Smooth muscle cell of the pulmonary artery (primary cell): ENCODE data around the gene APOBEC2. TPM values are rescaled to one million over a fixed set of nuclear protein-coding genes. Genes with fewer than 3 reads are reported as not detected.

Experiments used
- total RNA-seq: library from RNA; depleted of rRNA; stranded (reverse); fragments of >200 nt; gene quantifications from 2 replicates; pipeline ENCODE4 v1.2.3, GENCODE V29; 2014

Gene APOBEC2
- total RNA-seq = not detected in 2 replicates

DNA sequence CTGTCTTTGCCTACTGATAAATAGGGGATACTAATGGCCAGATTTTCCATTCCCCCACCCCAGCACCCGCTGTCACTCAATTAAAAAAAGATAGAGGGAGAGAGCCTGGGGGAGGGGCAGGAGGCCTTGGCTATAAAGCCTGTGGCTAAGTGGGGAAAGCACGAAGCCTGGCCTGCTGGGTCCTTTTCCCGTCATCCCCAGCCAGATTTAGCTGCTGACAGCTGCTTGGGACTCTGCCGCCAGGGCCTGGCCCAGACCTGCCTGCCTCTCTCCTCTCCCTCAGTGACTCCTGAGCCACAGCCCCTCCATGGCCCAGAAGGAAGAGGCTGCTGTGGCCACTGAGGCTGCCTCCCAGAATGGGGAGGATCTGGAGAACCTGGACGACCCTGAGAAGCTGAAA, at the start of gene APOBEC2:
Gene APOBEC2 (plus strand): TSS at position 162 of the 400 bp plus-strand sequence. CDS start 146 bp downstream, at position 308.

DNA sequence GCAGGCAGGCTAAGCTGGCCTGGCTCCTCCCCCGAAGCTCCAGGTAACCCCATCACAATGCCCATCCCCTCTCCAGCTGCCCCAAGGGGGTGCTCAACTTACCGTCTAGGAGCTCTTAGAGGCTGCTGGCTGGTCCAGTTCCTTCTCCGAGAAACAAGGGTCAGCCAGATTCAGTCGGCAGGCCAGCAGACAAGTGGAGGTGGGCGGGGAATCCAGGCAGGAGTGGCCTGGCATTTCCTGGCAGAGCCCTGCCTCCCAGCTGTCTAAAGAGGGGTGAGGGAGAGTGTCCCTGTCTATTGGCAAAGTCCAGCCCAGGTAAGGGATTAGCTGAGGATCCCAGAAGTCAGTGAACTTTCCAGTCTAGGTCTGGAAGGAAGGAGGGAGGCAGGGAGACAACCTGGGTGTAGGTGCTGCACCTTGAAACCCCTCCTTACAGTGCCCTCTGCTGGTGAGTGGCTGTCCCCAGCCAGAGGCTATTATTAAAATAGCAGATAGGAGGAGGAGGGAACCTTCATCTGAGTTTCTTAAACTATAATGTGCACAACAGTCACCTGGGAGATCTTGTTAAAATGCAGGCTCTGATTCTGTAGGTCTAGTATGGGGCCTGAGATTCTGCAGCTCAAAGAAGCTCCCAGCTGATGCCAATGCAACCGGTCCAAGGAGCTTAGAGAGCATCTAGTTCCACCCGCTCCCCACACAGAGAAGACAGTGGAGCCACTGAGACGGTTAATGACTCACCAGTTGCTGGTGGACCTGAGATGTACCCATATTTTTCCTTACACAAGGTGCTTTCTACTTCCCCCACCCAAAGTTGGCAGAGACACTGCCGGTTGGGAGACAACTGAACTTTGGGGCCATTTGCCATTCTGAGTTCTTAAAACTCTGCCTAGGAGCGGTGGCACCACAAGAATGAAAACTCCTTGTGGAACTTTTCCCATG, 13.7 kb upstream of the APOBEC2 start, which contains the start of gene UNC5CL:
Gene UNC5CL (minus strand): TSS at position 162 of the 939 bp plus-strand sequence. CDS start 4,147 bp downstream, outside the sequence.

DNA sequence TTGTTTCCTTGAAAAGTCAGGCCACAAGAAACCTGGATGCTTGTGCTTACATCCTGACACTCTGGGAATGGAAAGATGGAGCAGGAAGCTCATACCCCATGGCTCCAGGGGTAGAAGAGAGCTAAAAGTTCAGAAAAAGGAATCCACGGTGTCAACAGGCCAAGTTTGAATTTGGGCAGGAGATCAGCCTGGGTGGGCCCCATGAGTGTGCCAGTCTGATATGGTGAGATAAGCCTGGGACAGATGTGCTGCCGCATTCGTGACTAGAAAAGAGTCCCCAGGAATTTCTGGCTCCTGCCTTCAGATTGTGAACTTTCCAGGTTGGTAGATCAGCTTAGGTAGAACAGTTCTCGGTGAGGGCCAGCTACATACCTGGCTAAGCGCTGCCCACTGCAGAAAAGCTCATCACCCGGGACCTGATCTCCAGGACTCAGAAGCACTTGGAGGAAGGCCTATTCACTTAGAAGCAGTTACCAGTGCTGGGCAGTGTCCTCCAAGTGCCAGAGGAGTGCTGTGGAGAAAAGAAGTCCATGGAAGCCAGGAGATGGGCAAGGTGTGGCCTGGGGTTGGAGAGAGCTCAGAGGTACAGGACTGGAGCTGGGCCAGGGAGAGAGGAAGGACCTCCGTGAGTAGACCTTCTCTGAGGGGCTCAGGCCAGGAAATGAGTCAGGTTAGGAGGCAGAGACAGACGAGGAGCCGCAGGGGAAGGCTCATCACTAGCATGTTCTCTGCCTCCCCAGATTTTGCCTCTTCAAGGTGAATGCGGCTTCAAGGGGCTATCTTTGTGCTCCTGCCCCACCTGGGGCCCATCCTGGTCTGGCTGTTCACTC, 10.6 kb upstream of the APOBEC2 start, which contains the start of gene TSPO2:
Gene TSPO2 (plus strand): TSS at position 242 of the 830 bp plus-strand sequence. CDS start 519 bp downstream, at position 761.

DNA sequence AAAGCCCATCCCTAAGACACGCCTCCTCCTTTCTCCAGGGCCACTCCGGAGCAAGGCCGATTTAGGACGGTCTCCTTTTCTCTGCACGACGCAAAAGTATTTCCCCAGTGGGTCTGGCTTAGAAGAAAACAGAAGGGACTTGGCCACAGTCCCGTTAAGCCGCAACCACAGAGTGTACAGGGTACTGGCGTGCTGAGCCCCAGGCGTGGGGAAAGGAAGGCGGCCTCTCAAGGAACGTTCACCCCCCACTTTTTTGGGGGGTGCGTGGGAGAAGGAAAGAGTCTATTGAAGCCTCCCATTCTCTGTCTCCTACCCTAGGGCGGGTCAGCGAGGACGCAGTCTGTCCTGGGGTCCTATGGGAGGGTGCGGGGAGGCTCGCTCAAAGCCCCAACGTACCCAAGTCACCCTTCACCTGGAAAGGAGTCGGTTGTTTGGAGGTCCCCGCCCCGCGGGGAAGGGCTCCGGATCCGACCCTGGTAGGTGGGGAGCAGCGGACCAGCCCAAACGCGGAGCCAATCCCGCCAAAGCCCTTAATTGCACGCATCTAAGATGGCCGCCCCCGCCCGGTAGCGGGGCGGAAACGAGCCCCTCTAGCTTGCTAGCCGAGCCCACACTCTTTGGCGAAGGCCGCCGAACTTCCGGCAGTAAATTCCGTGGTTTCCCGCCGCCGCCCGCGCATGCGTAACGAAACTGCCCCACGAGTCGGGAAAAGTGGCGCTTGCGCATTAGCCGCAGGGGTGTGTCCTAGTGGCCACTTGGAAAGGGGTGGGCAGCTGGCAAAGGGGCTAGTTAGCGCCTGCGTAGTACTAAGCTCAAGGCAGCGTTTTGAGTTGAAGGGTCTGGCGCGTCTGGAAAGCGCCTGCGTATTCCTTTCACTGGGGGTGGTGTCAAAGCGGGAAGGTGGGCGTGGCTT, 19.2 kb downstream of the APOBEC2 start, which contains the start of gene OARD1:
Gene OARD1 (minus strand): TSS at position 434 of the 913 bp plus-strand sequence. CDS start 722 bp downstream, outside the sequence.

DNA sequence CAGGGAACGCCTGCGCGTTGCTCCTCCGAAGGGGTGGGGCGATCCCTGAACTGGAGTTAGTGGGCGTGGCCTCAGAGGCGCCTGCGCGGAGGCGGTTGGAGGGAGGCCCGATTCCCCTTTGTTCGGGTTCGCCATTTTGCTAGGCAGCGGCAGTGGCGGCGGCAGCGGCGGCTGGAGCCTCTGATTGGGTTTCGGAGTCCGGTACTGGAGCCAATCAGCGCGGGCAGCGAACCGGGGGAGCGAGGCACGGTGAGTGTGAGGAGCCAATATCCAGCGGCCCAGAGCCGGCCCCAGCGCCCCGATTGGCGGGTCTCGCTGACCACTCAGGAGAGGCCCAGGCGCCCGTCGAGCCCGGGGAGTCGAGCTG, 19.8 kb downstream of the APOBEC2 start, which contains the start of gene NFYA:
Gene NFYA (plus strand): TSS at position 139 of the 367 bp plus-strand sequence. CDS start 6,116 bp downstream, outside the sequence.

Other genes starting within 250 kb of the APOBEC2 start
- gene UNC5CL, start 14.0 kb upstream of the APOBEC2 start, total RNA-seq = under 0.01 and 0.07 TPM in 2 replicates
- not detected in 2 replicates for gene TSPO2, start 10.7 kb upstream of the APOBEC2 start, total RNA-seq
- 7.5 and 8.5 TPM in 2 replicates for gene OARD1, start 19.2 kb downstream of the APOBEC2 start, total RNA-seq
- gene NFYA, start 19.8 kb downstream of the APOBEC2 start, total RNA-seq = 16.3 and 20.3 TPM in 2 replicates
- not detected in 2 replicates for gene TREML1, start 101.1 kb downstream of the APOBEC2 start, total RNA-seq
- not detected in 2 replicates for gene TREM2, start 109.9 kb downstream of the APOBEC2 start, total RNA-seq
- 0.07 TPM in 1 of 2 replicates, not detected in the other for gene TREML2, start 147.9 kb downstream of the APOBEC2 start, total RNA-seq
- gene TREML4, start 175.1 kb downstream of the APOBEC2 start, total RNA-seq = not detected in 2 replicates
- gene TREM1, start 233.5 kb downstream of the APOBEC2 start, total RNA-seq = 1.5 and 19.5 TPM in 2 replicates